Loucy (cell line): ENCODE measurements around the gene FLT3.
"Not testable (repeated sequence)": the region's sequence is repeated elsewhere in the genome, so short reads cannot be mapped to it uniquely, and the experiment has no call there.

Experiments used
- H2AFZ ChIP-seq: fragments of 200-600 bp; sonication (generic); 2 replicates; pipeline ENCODE4 v1.6.0; 2016; ENCODE audit warnings: antibody characterized with exemption, mild to moderate bottlenecking, low read length, moderate library complexity
- H3F3A ChIP-seq: fragments of 200-600 bp; 2 replicates; pipeline ENCODE4 v1.6.0; 2016; ENCODE audit warnings: antibody characterized with exemption, low read depth, mild to moderate bottlenecking
- H3K27me3 ChIP-seq: fragments of 200-600 bp; sonication (generic); 2 replicates; pipeline ENCODE4 v1.6.1; 2014; ENCODE audit warnings: low read length, mild to moderate bottlenecking; ENCODE audit not compliant: insufficient read depth, poor library complexity, severe bottlenecking
- H3K36me3 ChIP-seq: fragments of 200-600 bp; sonication (generic); 2 replicates; pipeline ENCODE4 v1.6.1; 2016; ENCODE audit warnings: low read length; ENCODE audit not compliant: insufficient read depth
- H3K4me1 ChIP-seq: fragments of 200-600 bp; sonication (generic); 2 replicates; pipeline ENCODE4 v1.5.1; 2014; ENCODE audit warnings: low read length, mild to moderate bottlenecking; ENCODE audit not compliant: insufficient read depth, poor library complexity, severe bottlenecking
- H3K4me2 ChIP-seq: fragments of 200-600 bp; sonication (generic); 2 replicates; pipeline ENCODE4 v1.6.0; 2014; ENCODE audit warnings: antibody characterized with exemption, low read length, low read depth, mild to moderate bottlenecking; ENCODE audit not compliant: poor library complexity, severe bottlenecking
- H3K4me3 ChIP-seq: fragments of 200-600 bp; sonication (generic); 2 replicates; pipeline ENCODE4 v1.5.1; 2014; ENCODE audit warnings: low read length, mild to moderate bottlenecking, mixed read lengths; ENCODE audit not compliant: poor library complexity, severe bottlenecking
- H3K79me2 ChIP-seq: fragments of 200-600 bp; sonication (generic); 2 replicates; pipeline ENCODE4 v1.6.1; 2014; ENCODE audit warnings: low read length; ENCODE audit not compliant: insufficient read depth
- H3K9ac ChIP-seq: fragments of 200-600 bp; sonication (generic); 2 replicates; pipeline ENCODE4 v1.6.0; 2014; ENCODE audit warnings: mild to moderate bottlenecking, low read depth, low read length, moderate library complexity; ENCODE audit not compliant: poor library complexity, severe bottlenecking
- H3K9me2 ChIP-seq: fragments of 200-600 bp; sonication (generic); replicated peaks from 2 replicates; pipeline ENCODE4 v1.6.1; 2016; ENCODE audit warnings: low read depth, low read length, mixed read lengths
- H3K9me3 ChIP-seq: fragments of 200-600 bp; sonication (generic); 2 replicates; pipeline ENCODE4 v1.6.1; 2014; ENCODE audit warnings: mild to moderate bottlenecking, antibody characterized with exemption, low read length, low read depth; ENCODE audit not compliant: insufficient read depth
- H4K20me1 ChIP-seq: fragments of 200-600 bp; sonication (generic); 2 replicates; pipeline ENCODE4 v1.6.0; 2014; ENCODE audit warnings: antibody characterized with exemption, low read length, mild to moderate bottlenecking; ENCODE audit not compliant: insufficient read depth, poor library complexity, severe bottlenecking
- CTCF ChIP-seq: fragments of 200-600 bp; sonication (generic); conservative IDR thresholded peaks from 2 replicates; pipeline ENCODE4 v1.5.1; 2014; ENCODE audit warnings: mild to moderate bottlenecking, antibody characterized with exemption, low read length
- EZH2phosphoT487 ChIP-seq: fragments of 200-600 bp; IDR thresholded peaks from 2 replicates; pipeline ENCODE4 v1.6.1; 2018; ENCODE audit warnings: antibody characterized with exemption, mild to moderate bottlenecking, moderate library complexity, borderline replicate concordance

Gene FLT3

GRCh38 chr13:28093881-28094280 is 6.5 kb downstream of the FLT3 start:
- no peaks in the 10 kb centered on the region for H3K9me3 ChIP-seq
- H2AFZ ChIP-seq, result peak overlapping the region; percentile 67
- peaks cover 5% of the 10 kb centered on the region for H3K4me1 ChIP-seq
- H3K9ac ChIP-seq, result no peak overlapping the region
- H3K27me3 ChIP-seq, result peaks cover under 1% of the 10 kb centered on the region
- no peaks in the 10 kb centered on the region for H3K9me2 ChIP-seq
- peak overlapping the region; percentile 1 for H3K4me2 ChIP-seq
- TF ChIP-seq CTCF, result no peak
- no peak for TF ChIP-seq EZH2phosphoT487
- no peak overlapping the region for H3K4me3 ChIP-seq
- no peaks in the 10 kb centered on the region for H3F3A ChIP-seq
- no peaks in the 10 kb centered on the region for H3K36me3 ChIP-seq
- H4K20me1 ChIP-seq, result no peaks in the 10 kb centered on the region
- no peaks in the 10 kb centered on the region for H3K79me2 ChIP-seq

GRCh38 chr13:28092431-28092830 is 7.9 kb downstream of the FLT3 start:
- Histone ChIP-seq H3K9ac (no peak overlapping the region), H3K9me2 (no peaks in the 10 kb centered on the region), H3F3A (no peaks in the 10 kb centered on the region), H3K4me3 (no peak overlapping the region), H4K20me1 (no peaks in the 10 kb centered on the region), H3K4me1 (peaks cover 5% of the 10 kb centered on the region), H3K27me3 (no peaks in the 10 kb centered on the region), H3K9me3 (no peaks in the 10 kb centered on the region), H2AFZ (no peak overlapping the region), H3K36me3 (no peaks in the 10 kb centered on the region), H3K4me2 (no peak overlapping the region), H3K79me2 (no peaks in the 10 kb centered on the region)
- no peak for TF ChIP-seq CTCF
- no peak for TF ChIP-seq EZH2phosphoT487

- no peaks in the 10 kb centered on the region for H3K9me2 ChIP-seq
- no peaks in the 10 kb centered on the region for H3K27me3 ChIP-seq
- H2AFZ ChIP-seq, result no peak overlapping the region
- H3K4me2 ChIP-seq, result no peak overlapping the region
- H3K9ac ChIP-seq, result no peak overlapping the region
- H3K79me2 ChIP-seq, result no peaks in the 10 kb centered on the region
- H3K4me3 ChIP-seq, result no peak overlapping the region
- H3K36me3 ChIP-seq, result no peaks in the 10 kb centered on the region
- H4K20me1 ChIP-seq, result no peaks in the 10 kb centered on the region
- no peaks in the 10 kb centered on the region for H3F3A ChIP-seq
- H3K4me1 ChIP-seq, result peaks cover 5% of the 10 kb centered on the region
- H3K9me3 ChIP-seq, result no peaks in the 10 kb centered on the region
- no peak for TF ChIP-seq CTCF
- no peak for TF ChIP-seq EZH2phosphoT487
Observed at GRCh38 chr13:28089065-28089464, 11.3 kb downstream of the FLT3 start.

- not testable (repeated sequence) for H3K4me3 ChIP-seq, H3K9me2 ChIP-seq, H3K79me2 ChIP-seq, H3K27me3 ChIP-seq, H3K9me3 ChIP-seq, H3K9ac ChIP-seq, H4K20me1 ChIP-seq, H3K4me2 ChIP-seq, H3F3A ChIP-seq, H3K36me3 ChIP-seq, H3K4me1 ChIP-seq
- H2AFZ ChIP-seq, result peak overlapping the region; percentile 43; the same call in 1 of the 2 replicates
Observed at GRCh38 chr13:28077820-28078219, 22.6 kb downstream of the FLT3 start.
